ENCODE data around the gene ATP6V0A4. TPM values are rescaled to one million over a fixed set of nuclear protein-coding genes. Genes with fewer than 3 reads are reported as not detected.

Gene ATP6V0A4
- total RNA-seq: not detected
- long read RNA-seq: 0 reads

- Histone ChIP-seq H3K9me3 (no peaks in the 10 kb centered on the region), H3K4me3 (no peak within 1 kb of the TSS), H3K27ac (no peak within 1 kb of the TSS), H3K4me1 (no peaks in the 10 kb centered on the region), H3K36me3 (no peaks in the 10 kb centered on the region), H3K27me3 (no peaks in the 10 kb centered on the region)
- no peak for TF ChIP-seq POLR2A (IDR thresholded peaks at IDR 0.05)
- TF ChIP-seq CTCF (IDR thresholded peaks at IDR 0.05): no peak
- WGBS (ENCODE audit: insufficient coverage, low coverage, low lambda C conversion rate, missing lambda C conversion rate): 18% methylated on average over 10 of the region's 14 CpGs
- no peak for DNase-seq
- intact Hi-C loops (cut with DNase I): no loop called here
- ATAC-seq: no peak
Measured at GRCh38 chr7:138797715-138798320, at the start of gene ATP6V0A4, which contains the start of gene TMEM213. ATP6V0A4 (minus strand) TSS chr7:138798196; CDS start chr7:138771247, 26,949 bp downstream. TMEM213 (plus strand) TSS chr7:138797994; CDS start chr7:138798105, 111 bp downstream.

GRCh38 chr7:138845711-138846110 is 47.7 kb upstream of the ATP6V0A4 start:
- Histone ChIP-seq H3K27ac (no peak overlapping the region), H3K9me3 (no peaks in the 10 kb centered on the region), H3K36me3 (no peaks in the 10 kb centered on the region), H3K4me3 (no peak overlapping the region), H3K4me1 (no peaks in the 10 kb centered on the region), H3K27me3 (no peaks in the 10 kb centered on the region)
- no peak for TF ChIP-seq CTCF (IDR thresholded peaks at IDR 0.05)
- no peak for TF ChIP-seq POLR2A (IDR thresholded peaks at IDR 0.05)
- intact Hi-C loops (cut with DNase I): no loop called here
- 39% methylated on average over 2 of the region's 2 CpGs for WGBS (ENCODE audit: insufficient coverage, low coverage, low lambda C conversion rate, missing lambda C conversion rate)
- no peak for DNase-seq
- ATAC-seq: no peak

GRCh38 chr7:138843632-138844580 is 45.9 kb upstream of the ATP6V0A4 start:
- no peak overlapping the region for H3K27ac ChIP-seq
- no peaks in the 10 kb centered on the region for H3K4me1 ChIP-seq
- intact Hi-C loops (cut with DNase I): no loop called here
- 78% methylated on average over 7 of the region's 20 CpGs for WGBS (ENCODE audit: insufficient coverage, low coverage, low lambda C conversion rate, missing lambda C conversion rate)
- H3K27me3 ChIP-seq: no peaks in the 10 kb centered on the region
- ATAC-seq (no peak), DNase-seq (no peak)
- H3K4me3 ChIP-seq: no peak overlapping the region
- H3K36me3 ChIP-seq: no peaks in the 10 kb centered on the region
- H3K9me3 ChIP-seq: no peaks in the 10 kb centered on the region
- TF ChIP-seq CTCF (IDR thresholded peaks at IDR 0.05): no peak
- TF ChIP-seq POLR2A (IDR thresholded peaks at IDR 0.05): no peak

GRCh38 chr7:138842111-138842510 is 44.1 kb upstream of the ATP6V0A4 start:
- no peak for ATAC-seq
- Histone ChIP-seq H3K9me3 (no peaks in the 10 kb centered on the region), H3K27me3 (no peaks in the 10 kb centered on the region), H3K36me3 (no peaks in the 10 kb centered on the region), H3K27ac (no peak overlapping the region), H3K4me3 (no peak overlapping the region), H3K4me1 (no peaks in the 10 kb centered on the region)
- no peak for TF ChIP-seq POLR2A (IDR thresholded peaks at IDR 0.05)
- TF ChIP-seq CTCF (IDR thresholded peaks at IDR 0.05): no peak
- DNase-seq: no peak
- WGBS (ENCODE audit: insufficient coverage, low coverage, low lambda C conversion rate, missing lambda C conversion rate): no CpG with 5 or more reads among the region's 12 CpGs
- intact Hi-C loops (cut with DNase I): no loop called here
